H1 (cell line): ENCODE measurements around the gene SLC9A5. TPM values are rescaled to one million over a fixed set of nuclear protein-coding genes. Genes with fewer than 3 reads are reported as not detected.

Source experiments
- GTF2F1 ChIP-seq: IDR thresholded peaks from 2 replicates; pipeline ENCODE4 v1.6.1; 2012; ENCODE audit warnings: low read depth, low read length, improper control_type of control experiment, borderline replicate concordance
- NRF1 ChIP-seq: IDR thresholded peaks from 2 replicates; pipeline ENCODE4 v1.6.1; 2011; ENCODE audit warnings: mild to moderate bottlenecking, low read depth, low read length, improper control_type of control experiment
- RBBP5 ChIP-seq: IDR thresholded peaks from 2 replicates; pipeline ENCODE4 v1.7.1; 2012; ENCODE audit warnings: low read depth, mild to moderate bottlenecking, inconsistent platforms, low read length, moderate library complexity, borderline replicate concordance
- SIX5 ChIP-seq: IDR thresholded peaks from 2 replicates; pipeline ENCODE4 v1.6.1; 2011; ENCODE audit warnings: mild to moderate bottlenecking, low read depth, low read length
- SP4 ChIP-seq: IDR thresholded peaks from 2 replicates; pipeline ENCODE4 v1.6.1; 2012; ENCODE audit warnings: low read length, inconsistent platforms
- polyA plus RNA-seq, 7 experiments: library from polyadenylated mRNA; depleted of rRNA in 3 of 7; stranded (reverse) in 5 of 7; unstranded in 2 of 7; fragments of >200 nt in 5 of 7; fragments of 200-250 nt in 2 of 7; gene quantifications; 1 replicate in 5 of 7; 2 replicates in 1 of 7; 4 replicates in 1 of 7; pipeline versions ENCODE4 v1.2.1 to v1.2.3, GENCODE V29; 2011 to 2013; ENCODE audit warnings: missing spikeins in 2 of 7, mixed read lengths in 2 of 7
- total RNA-seq: library from RNA; stranded (reverse); fragmentation: NEBNext Ultra II Directional; extraction: Animal tissue kit (Norgen Biotek cat#: 25700); gene quantifications from 2 replicates; pipeline ENCODE4 v1.2.1, GENCODE V29; 2021
- TF ChIP-seq, protein P1 (sequence below): fragments of 300-600 bp; sonication (generic); IDR thresholded peaks from 2 replicates; pipeline ENCODE4 v1.7.1; 2012; ENCODE audit warnings: low read length, moderate library complexity, mild to moderate bottlenecking, inconsistent platforms; ENCODE audit not compliant: insufficient replicate concordance

SLC9A5 gene
- total and polyA plus RNA-seq, 2 of the 8 experiments (the other 6 are each of a cell fraction or from before 2014, with no cell fraction given) = 7.9 to 8.6 TPM

DNA sequence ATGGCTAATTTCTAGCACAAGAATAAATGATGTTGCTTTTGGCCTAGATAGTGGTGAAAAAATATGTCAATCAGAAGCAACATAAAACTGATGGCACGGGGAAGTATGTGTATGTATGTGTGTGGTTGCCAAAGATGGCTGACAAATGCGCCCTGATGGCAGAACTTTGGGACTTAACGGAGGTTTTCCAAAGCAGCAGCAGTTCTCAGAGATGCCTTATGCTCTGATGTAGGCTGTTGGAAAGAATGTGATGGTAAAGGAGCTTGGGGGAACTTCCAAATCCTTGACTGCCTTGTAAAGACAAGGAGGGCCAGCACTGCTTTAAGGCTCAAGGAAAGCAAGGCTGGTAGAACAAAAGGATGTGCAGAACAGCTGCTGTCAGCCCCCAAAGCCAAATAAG is 61.8 kb downstream of the SLC9A5 start (continued):
- TF ChIP-seq, protein P1, sequence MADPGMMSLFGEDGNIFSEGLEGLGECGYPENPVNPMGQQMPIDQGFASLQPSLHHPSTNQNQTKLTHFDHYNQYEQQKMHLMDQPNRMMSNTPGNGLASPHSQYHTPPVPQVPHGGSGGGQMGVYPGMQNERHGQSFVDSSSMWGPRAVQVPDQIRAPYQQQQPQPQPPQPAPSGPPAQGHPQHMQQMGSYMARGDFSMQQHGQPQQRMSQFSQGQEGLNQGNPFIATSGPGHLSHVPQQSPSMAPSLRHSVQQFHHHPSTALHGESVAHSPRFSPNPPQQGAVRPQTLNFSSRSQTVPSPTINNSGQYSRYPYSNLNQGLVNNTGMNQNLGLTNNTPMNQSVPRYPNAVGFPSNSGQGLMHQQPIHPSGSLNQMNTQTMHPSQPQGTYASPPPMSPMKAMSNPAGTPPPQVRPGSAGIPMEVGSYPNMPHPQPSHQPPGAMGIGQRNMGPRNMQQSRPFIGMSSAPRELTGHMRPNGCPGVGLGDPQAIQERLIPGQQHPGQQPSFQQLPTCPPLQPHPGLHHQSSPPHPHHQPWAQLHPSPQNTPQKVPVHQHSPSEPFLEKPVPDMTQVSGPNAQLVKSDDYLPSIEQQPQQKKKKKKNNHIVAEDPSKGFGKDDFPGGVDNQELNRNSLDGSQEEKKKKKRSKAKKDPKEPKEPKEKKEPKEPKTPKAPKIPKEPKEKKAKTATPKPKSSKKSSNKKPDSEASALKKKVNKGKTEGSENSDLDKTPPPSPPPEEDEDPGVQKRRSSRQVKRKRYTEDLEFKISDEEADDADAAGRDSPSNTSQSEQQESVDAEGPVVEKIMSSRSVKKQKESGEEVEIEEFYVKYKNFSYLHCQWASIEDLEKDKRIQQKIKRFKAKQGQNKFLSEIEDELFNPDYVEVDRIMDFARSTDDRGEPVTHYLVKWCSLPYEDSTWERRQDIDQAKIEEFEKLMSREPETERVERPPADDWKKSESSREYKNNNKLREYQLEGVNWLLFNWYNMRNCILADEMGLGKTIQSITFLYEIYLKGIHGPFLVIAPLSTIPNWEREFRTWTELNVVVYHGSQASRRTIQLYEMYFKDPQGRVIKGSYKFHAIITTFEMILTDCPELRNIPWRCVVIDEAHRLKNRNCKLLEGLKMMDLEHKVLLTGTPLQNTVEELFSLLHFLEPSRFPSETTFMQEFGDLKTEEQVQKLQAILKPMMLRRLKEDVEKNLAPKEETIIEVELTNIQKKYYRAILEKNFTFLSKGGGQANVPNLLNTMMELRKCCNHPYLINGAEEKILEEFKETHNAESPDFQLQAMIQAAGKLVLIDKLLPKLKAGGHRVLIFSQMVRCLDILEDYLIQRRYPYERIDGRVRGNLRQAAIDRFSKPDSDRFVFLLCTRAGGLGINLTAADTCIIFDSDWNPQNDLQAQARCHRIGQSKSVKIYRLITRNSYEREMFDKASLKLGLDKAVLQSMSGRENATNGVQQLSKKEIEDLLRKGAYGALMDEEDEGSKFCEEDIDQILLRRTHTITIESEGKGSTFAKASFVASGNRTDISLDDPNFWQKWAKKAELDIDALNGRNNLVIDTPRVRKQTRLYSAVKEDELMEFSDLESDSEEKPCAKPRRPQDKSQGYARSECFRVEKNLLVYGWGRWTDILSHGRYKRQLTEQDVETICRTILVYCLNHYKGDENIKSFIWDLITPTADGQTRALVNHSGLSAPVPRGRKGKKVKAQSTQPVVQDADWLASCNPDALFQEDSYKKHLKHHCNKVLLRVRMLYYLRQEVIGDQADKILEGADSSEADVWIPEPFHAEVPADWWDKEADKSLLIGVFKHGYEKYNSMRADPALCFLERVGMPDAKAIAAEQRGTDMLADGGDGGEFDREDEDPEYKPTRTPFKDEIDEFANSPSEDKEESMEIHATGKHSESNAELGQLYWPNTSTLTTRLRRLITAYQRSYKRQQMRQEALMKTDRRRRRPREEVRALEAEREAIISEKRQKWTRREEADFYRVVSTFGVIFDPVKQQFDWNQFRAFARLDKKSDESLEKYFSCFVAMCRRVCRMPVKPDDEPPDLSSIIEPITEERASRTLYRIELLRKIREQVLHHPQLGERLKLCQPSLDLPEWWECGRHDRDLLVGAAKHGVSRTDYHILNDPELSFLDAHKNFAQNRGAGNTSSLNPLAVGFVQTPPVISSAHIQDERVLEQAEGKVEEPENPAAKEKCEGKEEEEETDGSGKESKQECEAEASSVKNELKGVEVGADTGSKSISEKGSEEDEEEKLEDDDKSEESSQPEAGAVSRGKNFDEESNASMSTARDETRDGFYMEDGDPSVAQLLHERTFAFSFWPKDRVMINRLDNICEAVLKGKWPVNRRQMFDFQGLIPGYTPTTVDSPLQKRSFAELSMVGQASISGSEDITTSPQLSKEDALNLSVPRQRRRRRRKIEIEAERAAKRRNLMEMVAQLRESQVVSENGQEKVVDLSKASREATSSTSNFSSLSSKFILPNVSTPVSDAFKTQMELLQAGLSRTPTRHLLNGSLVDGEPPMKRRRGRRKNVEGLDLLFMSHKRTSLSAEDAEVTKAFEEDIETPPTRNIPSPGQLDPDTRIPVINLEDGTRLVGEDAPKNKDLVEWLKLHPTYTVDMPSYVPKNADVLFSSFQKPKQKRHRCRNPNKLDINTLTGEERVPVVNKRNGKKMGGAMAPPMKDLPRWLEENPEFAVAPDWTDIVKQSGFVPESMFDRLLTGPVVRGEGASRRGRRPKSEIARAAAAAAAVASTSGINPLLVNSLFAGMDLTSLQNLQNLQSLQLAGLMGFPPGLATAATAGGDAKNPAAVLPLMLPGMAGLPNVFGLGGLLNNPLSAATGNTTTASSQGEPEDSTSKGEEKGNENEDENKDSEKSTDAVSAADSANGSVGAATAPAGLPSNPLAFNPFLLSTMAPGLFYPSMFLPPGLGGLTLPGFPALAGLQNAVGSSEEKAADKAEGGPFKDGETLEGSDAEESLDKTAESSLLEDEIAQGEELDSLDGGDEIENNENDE = no peak
- no peak for TF ChIP-seq SP4
- no peak for TF ChIP-seq NRF1
- no peak for TF ChIP-seq GTF2F1
- no peak for TF ChIP-seq RBBP5
- no peak for TF ChIP-seq SIX5
- TF ChIP-seq, all 59 proteins: peak for 0
